B cell (primary cell): Measurements from ENCODE around the gene NADSYN1. TPM values are rescaled to one million over a fixed set of nuclear protein-coding genes. Genes with fewer than 3 reads are reported as not detected.

ENCODE experiments used
- ATAC-seq: fragments of 200-7000 bp; cut with Tn5 transposase; one replicate; pipeline ENCODE4 v1.10.0; 2021; ENCODE audit warnings: low read depth, mild to moderate bottlenecking, moderate number of reproducible peaks, moderate library complexity
- CTCF ChIA-PET: fragments of 350-600 bp; sonication (Branson Sonifier 250); formaldehyde crosslinking; loops from one replicate; lab custom pipeline; 2021; ENCODE audit warnings: antibody characterized with exemption, inconsistent platforms; lab: Charles Lee
- POLR2A ChIA-PET: fragments of 350-600 bp; sonication (Branson Sonifier 250); formaldehyde crosslinking; loops from one replicate; lab custom pipeline; 2021; ENCODE audit warnings: antibody characterized with exemption; lab: Charles Lee
- DNase-seq: peaks from one replicate; pipeline ENCODE4 v3.0.0; 2013
- H2AFZ ChIP-seq: 2 replicates; pipeline ENCODE4 v1.6.1; 2012; ENCODE audit warnings: mild to moderate bottlenecking, low read depth, low read length; ENCODE audit not compliant: insufficient read depth, poor library complexity, severe bottlenecking
- H3K27ac ChIP-seq, 2 donors: 1 replicate in 1 of 2; 2 replicates in 1 of 2; pipeline ENCODE4 v1.5.1; 2012 to 2013; ENCODE audit warnings: low read length in 2 of 2, mild to moderate bottlenecking in 2 of 2, moderate library complexity in 1 of 2
- H3K27me3 ChIP-seq, 4 experiments: fragments of 200-600 bp in 1 of 4; sonication (generic) in 1 of 4; replicated peaks in 1 of 4; 1 replicate in 2 of 4; 2 replicates in 2 of 4; pipeline versions ENCODE4 v1.6.1 to v1.7.0; 2013 to 2016; ENCODE audit warnings: low read length in 3 of 4, mild to moderate bottlenecking in 2 of 4, mixed read lengths in 1 of 4, moderate library complexity in 1 of 4; ENCODE audit not compliant: insufficient read depth in 4 of 4, control insufficient read depth in 3 of 4; ENCODE audit errors: control extremely low read depth in 1 of 4
- H3K36me3 ChIP-seq, 2 experiments: replicated peaks in 1 of 2; 1 replicate in 1 of 2; 2 replicates in 1 of 2; pipeline versions ENCODE4 v1.6.1 to v1.7.1; 2013; ENCODE audit warnings: low read length in 1 of 2; ENCODE audit not compliant: insufficient read depth in 2 of 2, control insufficient read depth in 1 of 2; ENCODE audit errors: control extremely low read depth in 1 of 2, extremely low read depth in 1 of 2
- H3K4me1 ChIP-seq, 2 donors: fragments of 200-600 bp in 1 of 2; sonication (generic) in 1 of 2; 1 replicate in 1 of 2; 2 replicates in 1 of 2; pipeline versions ENCODE4 v1.5.1 to v1.6.1; 2013 to 2017; ENCODE audit warnings: low read length in 2 of 2; ENCODE audit not compliant: control insufficient read depth in 2 of 2, insufficient read depth in 2 of 2
- H3K4me2 ChIP-seq: replicated peaks from 2 replicates; pipeline ENCODE3; 2012; ENCODE audit warnings: mild to moderate bottlenecking, low read depth, low read length; ENCODE audit not compliant: poor library complexity, severe bottlenecking
- H3K4me3 ChIP-seq, 5 experiments: fragments of 200-600 bp in 1 of 5; sonication (generic) in 1 of 5; 1 replicate in 3 of 5; 2 replicates in 2 of 5; pipeline versions ENCODE4 v1.5.1 to v1.7.0; 2011 to 2016; ENCODE audit warnings: low read length in 4 of 5, mild to moderate bottlenecking in 4 of 5, low read depth in 2 of 5, control low read depth in 1 of 5, moderate library complexity in 1 of 5; ENCODE audit not compliant: insufficient read depth in 1 of 5; ENCODE audit errors: control extremely low read depth in 1 of 5, extremely low read depth in 1 of 5
- H3K79me2 ChIP-seq: fragments of 200-600 bp; sonication (generic); one replicate; pipeline ENCODE4 v1.6.0; 2016; ENCODE audit warnings: low read length; ENCODE audit not compliant: control insufficient read depth, insufficient read depth
- H3K9ac ChIP-seq: fragments of 200-600 bp; sonication (generic); 2 replicates; pipeline ENCODE4 v1.6.1; 2017; ENCODE audit warnings: mild to moderate bottlenecking, low read length, moderate library complexity
- H3K9me3 ChIP-seq, 3 donors: one replicate each; pipeline versions ENCODE4 v1.6.1 to v1.7.1; 2013; ENCODE audit warnings: low read length in 2 of 3; ENCODE audit not compliant: control insufficient read depth in 2 of 3, insufficient read depth in 1 of 3; ENCODE audit errors: control extremely low read depth in 1 of 3
- H4K20me1 ChIP-seq: 2 replicates; pipeline ENCODE4 v1.6.0; 2012; ENCODE audit warnings: mild to moderate bottlenecking, low read length; ENCODE audit not compliant: insufficient read depth, control insufficient read depth, poor library complexity, severe bottlenecking
- H3K27ac Mint-ChIP-seq: one replicate; pipeline ENCODE4 v1.8.0; 2021; ENCODE audit warnings: mixed read lengths
- H3K27me3 Mint-ChIP-seq: one replicate; pipeline ENCODE4 v1.8.0; 2021; ENCODE audit warnings: mixed read lengths
- H3K4me1 Mint-ChIP-seq: one replicate; pipeline ENCODE4 v1.8.0; 2021; ENCODE audit warnings: mixed read lengths
- H3K4me3 Mint-ChIP-seq: one replicate; pipeline ENCODE4 v1.8.0; 2021; ENCODE audit warnings: mixed read lengths
- H3K9me3 Mint-ChIP-seq: one replicate; pipeline ENCODE4 v1.8.0; 2022; ENCODE audit warnings: mixed read lengths; ENCODE audit not compliant: insufficient read depth
- EZH2 ChIP-seq: IDR thresholded peaks from 2 replicates; pipeline ENCODE4 v1.6.1; 2012; ENCODE audit warnings: borderline replicate concordance, low read depth, mild to moderate bottlenecking, moderate library complexity, low read length; ENCODE audit not compliant: insufficient read depth, poor library complexity, severe bottlenecking
- WGBS: methylation state at CpG from one replicate; pipeline ENCODE4 v1.1.5; 2013; ENCODE audit warnings: missing lambda C conversion rate; ENCODE audit not compliant: insufficient coverage; 5-methylcytosine and 5-hydroxymethylcytosine counted together
- intact Hi-C: fragments of 100-400 bp; cut with micrococcal nuclease; formaldehyde crosslinking; loops from one replicate; pipeline ENCODE4 v1.10.0; 2022
- polyA plus RNA-seq: library from polyadenylated mRNA; depleted of rRNA; stranded (reverse); fragments of >200 nt; gene quantifications from 2 replicates; pipeline ENCODE4 v1.2.3, GENCODE V29; 2012
- total RNA-seq, 2 donors: library from RNA; stranded (reverse); fragments of 120-200 nt in 1 of 2; gene quantifications; 1 replicate in 1 of 2; 2 replicates in 1 of 2; pipeline versions ENCODE4 v1.2.3 to v1.2.4, GENCODE V29; 2013 to 2022
- TF ChIP-seq, protein P1 (sequence below): fragments of 200-600 bp; IDR thresholded peaks from one replicate; pipeline ENCODE4 v1.8.0; 2022; ENCODE audit warnings: antibody characterized with exemption, mild to moderate bottlenecking

The NADSYN1 gene
- total and polyA plus RNA-seq, 2 donors (not counting 1 experiment from before 2014, with no cell fraction given): 153 to 222 TPM

DNA sequence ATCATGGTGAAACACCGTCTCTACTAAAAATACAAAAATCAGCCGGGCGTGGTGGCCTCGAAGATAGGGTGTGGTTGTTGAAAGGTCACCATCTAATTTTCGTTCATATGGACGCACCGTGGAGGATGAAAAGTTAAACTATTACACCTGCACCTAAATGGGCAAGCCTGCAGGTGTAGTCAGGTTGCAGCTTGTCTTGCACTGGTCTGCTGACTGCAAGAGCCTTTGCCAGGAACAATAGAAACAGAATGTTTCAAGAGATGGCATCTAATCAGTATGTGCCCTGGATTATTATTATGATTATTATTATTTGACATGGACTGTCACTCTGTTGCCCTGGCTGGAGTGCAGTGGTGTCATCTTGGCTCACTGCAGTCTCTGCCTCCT lies 908 bp downstream of the NADSYN1 start:
- Histone ChIP-seq H4K20me1 (peaks cover 49% of the 10 kb centered on the region), H2AFZ (no peak overlapping the region), H3K79me2 (peaks cover 38% of the 10 kb centered on the region), H3K9me3 (no peaks in the 10 kb centered on the region), H3K9ac (peak overlapping the region; percentile 89), H3K27me3 (no peaks in the 10 kb centered on the region), H3K36me3 (peaks cover 0 to 41% of the 10 kb centered on the region in 2 experiments), H3K4me1 (peaks cover 26 to 40% of the 10 kb centered on the region in 2 donors), H3K27ac (no peak overlapping the region), H3K4me2 (peak overlapping the region; percentile 86), H3K4me3 (peak overlapping the region in 4 of 5 experiments; percentile 86 to 98 (median 94))
- Mint-ChIP-seq H3K27me3 (no peaks in the 10 kb centered on the region), H3K4me1 (peaks cover 49% of the 10 kb centered on the region), H3K9me3 (no peaks in the 10 kb centered on the region), H3K27ac (peak overlapping the region; percentile 80), H3K4me3 (peak overlapping the region; percentile 93)
- WGBS: 43% methylated on average over 4 of the region's 7 CpGs
- ChIA-PET POLR2A (no interaction called here), CTCF (no interaction called here)
- ATAC-seq: no peak
- TF ChIP-seq, protein P1, sequence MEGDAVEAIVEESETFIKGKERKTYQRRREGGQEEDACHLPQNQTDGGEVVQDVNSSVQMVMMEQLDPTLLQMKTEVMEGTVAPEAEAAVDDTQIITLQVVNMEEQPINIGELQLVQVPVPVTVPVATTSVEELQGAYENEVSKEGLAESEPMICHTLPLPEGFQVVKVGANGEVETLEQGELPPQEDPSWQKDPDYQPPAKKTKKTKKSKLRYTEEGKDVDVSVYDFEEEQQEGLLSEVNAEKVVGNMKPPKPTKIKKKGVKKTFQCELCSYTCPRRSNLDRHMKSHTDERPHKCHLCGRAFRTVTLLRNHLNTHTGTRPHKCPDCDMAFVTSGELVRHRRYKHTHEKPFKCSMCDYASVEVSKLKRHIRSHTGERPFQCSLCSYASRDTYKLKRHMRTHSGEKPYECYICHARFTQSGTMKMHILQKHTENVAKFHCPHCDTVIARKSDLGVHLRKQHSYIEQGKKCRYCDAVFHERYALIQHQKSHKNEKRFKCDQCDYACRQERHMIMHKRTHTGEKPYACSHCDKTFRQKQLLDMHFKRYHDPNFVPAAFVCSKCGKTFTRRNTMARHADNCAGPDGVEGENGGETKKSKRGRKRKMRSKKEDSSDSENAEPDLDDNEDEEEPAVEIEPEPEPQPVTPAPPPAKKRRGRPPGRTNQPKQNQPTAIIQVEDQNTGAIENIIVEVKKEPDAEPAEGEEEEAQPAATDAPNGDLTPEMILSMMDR: no peak
- no peak for TF ChIP-seq EZH2
- intact Hi-C loops: loop anchor here (2.0 to 10.0 kb wide), 3 partner anchors 201 to 1252 kb away; partner anchors contain the start of genes FADD and SHANK2
- no peak for DNase-seq

DNA sequence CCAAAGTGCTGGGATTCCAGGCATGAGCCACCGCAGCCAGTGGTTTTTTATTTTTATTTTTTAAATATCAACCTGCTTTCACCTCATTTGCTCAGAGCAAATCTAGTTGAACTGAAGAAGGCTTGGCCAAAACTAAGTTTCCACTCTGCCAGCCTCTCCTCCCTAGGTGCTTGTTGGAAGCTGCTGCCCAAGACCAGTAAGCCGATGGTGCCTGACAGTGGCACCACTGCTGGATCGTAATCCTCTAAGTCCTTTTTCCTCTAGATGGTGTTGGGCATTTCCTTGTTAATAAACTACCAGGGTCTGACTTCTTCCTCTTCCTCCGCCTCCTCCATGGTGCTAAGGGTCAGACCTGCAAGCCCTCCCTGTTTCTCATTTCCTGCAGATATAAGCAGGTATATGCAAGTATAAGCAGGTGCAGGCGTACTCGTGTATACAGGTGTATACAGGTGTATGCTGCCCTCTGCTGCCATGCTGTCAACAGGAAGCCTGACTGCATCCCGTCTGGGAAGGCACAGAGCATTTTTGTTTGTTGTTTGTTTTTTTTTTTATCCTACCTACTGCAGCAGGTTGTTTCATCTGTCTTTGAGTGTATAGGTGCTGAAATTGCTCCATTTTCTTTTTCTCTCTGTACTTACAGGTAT lies 1.6 kb downstream of the NADSYN1 start:
- CTCF ChIA-PET: interaction anchor here (1.2 kb wide), 1 partner anchor 639 kb away, joined by 5 read pairs; no protein-coding TSS in a partner anchor
- Histone ChIP-seq H3K27ac (no peak overlapping the region), H3K9me3 (no peaks in the 10 kb centered on the region), H4K20me1 (peaks cover 56% of the 10 kb centered on the region), H3K4me3 (no peak overlapping the region), H3K4me1 (peaks cover 22 to 33% of the 10 kb centered on the region in 2 donors), H3K79me2 (peaks cover 38% of the 10 kb centered on the region), H3K27me3 (no peaks in the 10 kb centered on the region), H2AFZ (no peak overlapping the region), H3K4me2 (peak overlapping the region; percentile 86), H3K9ac (no peak overlapping the region), H3K36me3 (peaks cover 0 to 46% of the 10 kb centered on the region in 2 experiments)
- WGBS: no CpG with 5 or more reads among the region's 7 CpGs
- H3K4me1 Mint-ChIP-seq: peaks cover 43% of the 10 kb centered on the region
- POLR2A ChIA-PET: no interaction called here
- TF ChIP-seq, protein P1: no peak
- TF ChIP-seq EZH2: no peak
- peak; percentile 39 for DNase-seq
- H3K27me3 Mint-ChIP-seq: no peaks in the 10 kb centered on the region
- intact Hi-C loops: loop anchor here (5.0 to 10.0 kb wide), 2 partner anchors 330 to 1252 kb away; partner anchors contain the start of gene FADD
- peak overlapping the region; percentile 55 for H3K4me3 Mint-ChIP-seq
- ATAC-seq: no peak
- no peaks in the 10 kb centered on the region for H3K9me3 Mint-ChIP-seq
- H3K27ac Mint-ChIP-seq: no peak overlapping the region
